Activated CD4-positive, alpha-beta T cell treated with anti-CD3 and anti-CD28 coated beads, Interleukin-2, Interleukin-6, amounts not matched to agents 100 ng/mL and 50 ng/mL, durations not matched to agents 16 hours and 8 hours (primary cell): Measurements from ENCODE around the gene TGDS.

Source experiments
- DNase-seq: peaks from one replicate; pipeline ENCODE4 v3.0.0-alpha.2; 2020

TGDS gene

DNA sequence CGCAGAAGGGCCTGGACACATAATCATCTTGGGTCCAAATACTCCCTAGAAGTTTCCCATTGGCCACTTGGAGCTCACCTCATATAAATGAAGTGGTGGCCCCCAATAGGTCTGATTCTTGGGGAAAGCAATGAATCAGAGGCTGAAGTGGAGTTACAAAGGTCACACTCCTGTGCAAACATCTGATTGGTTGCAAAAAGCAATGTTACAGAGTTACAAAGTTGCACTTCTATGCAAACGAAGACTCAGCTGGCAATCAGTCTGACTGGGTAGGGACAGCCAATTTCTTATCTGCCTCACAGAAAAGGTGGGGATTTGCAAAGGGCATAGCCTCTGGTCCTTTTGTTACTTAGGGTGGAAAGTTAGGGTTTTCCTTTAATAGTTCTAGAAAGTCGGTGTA lies 3.9 kb upstream of the TGDS start:
- no peak for DNase-seq

DNA sequence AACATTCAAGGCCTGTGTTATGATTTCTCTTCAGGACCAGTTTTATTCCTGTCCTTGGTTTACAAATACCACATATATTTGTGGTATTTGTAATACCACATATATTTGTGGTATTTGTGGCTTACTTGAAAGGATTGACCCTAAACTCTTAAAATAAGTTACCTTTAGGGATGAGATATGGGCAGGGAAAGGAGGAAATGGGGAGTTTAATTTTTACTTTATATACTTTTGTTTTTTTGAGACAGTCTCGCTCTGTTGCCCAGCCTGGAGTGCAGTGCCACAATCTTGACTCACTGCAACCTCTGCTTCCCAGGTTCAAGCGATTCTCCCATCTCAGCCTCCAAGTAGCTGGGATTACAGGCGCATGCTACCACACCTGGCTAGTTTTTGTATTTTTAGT lies 2.3 kb upstream of the TGDS start:
- DNase-seq, result no peak

GRCh38 chr13:94596575-94596971 lies 621 bp upstream of the TGDS start:
- no peak for DNase-seq

DNA sequence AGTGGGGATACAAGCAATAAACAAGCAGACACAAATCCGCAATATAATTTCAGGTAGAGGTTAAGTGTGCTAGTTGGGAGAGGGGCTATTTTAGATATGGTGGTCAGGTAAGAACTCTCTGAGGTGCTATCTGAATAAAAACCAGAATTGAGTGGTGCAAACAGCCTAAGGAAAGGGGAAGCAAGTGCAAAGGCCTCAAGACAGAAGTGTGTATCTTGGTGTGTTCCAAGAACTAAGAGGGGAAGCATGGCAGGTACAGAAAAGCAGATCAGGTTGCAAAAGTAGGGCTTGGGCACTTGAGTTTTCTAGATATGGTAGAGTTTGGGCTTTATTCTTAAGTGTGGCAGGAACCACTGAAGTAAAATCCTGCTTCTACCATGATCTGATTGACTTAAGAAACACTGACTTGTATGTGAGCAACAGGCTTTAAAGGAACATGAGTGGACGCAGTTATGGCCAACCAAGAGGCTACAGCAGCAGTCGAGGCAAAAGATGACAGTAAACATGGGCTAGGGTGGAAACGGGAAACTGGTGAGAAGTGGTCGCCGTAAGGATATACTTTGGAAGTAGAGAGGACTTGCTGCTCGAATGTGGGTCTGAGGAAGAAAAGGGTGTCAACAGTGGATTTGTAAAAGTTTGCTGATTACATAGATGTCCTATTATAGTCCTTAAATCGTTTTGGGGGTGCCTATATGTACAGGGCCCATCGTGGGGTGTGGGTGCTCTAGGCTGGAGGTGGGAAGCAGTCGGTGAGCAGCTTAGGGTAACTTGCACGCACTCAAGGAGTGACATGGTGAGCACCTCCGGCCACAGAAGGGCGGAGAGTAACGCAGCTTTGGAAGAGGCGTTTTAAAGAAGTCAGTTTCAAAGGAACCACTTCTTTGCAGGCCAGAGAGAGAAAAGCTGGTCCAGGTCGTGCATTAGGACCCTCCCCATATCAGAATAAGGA lies 677 bp downstream of the TGDS start:
- peak; percentile 39 for DNase-seq

DNA sequence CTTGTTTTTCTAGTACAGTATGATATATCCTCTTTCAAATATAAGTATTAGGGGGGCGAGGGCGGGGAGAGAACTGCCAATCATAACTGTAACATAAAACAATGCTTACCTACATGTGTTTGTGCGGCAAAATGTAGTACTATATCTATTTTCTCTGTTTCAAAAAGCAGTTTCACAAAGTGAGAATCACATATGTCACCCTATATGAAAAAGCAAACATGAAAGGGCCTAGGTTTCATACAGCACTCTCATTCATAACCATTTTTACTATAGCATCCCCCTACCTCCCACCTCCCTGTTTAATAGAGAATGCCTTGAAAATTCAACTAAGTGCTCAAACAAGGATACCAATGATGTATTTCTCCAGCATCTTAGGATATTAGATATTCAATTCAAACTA lies 5.2 kb downstream of the TGDS start:
- no peak for DNase-seq

GRCh38 chr13:94588541-94588940 lies 7.4 kb downstream of the TGDS start:
- DNase-seq, result no peak

DNA sequence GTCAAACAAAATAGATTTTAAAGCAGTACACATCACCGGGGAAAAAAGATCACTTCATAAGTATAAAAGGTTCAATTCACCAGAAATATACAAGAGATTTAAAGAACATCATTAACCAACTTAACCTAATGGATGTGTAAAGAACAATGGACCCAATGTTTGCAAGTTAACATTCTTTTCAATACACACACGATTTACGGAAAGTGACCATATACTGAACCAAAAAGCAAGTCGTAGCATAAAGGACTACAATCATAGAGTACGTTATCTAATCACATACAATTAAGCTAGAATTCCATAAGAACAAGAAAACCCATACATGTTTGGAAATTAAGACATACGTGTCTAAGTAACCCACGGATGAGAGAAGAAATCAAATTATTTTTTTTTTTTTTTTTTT lies 9.6 kb downstream of the TGDS start:
- DNase-seq, result no peak

- DNase-seq, result no peak
Measured at GRCh38 chr13:94585543-94586101, 10.3 kb downstream of the TGDS start.

GRCh38 chr13:94583926-94584325 lies 12.0 kb downstream of the TGDS start:
- no peak for DNase-seq

DNA sequence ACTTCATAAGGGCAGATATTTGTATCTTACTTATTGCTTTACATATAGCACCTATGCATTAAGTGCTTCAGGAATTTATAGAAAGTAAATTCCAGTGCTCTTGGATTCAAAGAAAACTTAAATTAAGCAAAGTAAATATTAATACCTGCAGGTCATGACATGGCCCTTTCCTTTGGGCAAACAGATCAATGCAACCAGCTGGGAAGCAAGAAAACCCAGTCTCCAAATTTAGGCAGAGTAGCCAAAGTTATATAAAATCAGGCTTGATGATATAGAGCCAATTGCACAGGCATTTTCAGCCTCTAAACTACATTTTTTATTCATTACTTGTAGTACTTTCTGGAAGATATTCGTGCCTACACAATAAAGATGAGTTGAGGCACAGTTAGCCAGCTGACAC lies 16.9 kb downstream of the TGDS start:
- no peak for DNase-seq

GRCh38 chr13:94569615-94570014 lies 26.3 kb downstream of the TGDS start:
- no peak for DNase-seq

GRCh38 chr13:94568443-94568842 lies 27.5 kb downstream of the TGDS start:
- DNase-seq, result no peak

GRCh38 chr13:94567581-94567980 lies 28.4 kb downstream of the TGDS start:
- DNase-seq, result no peak

- no peak for DNase-seq
Measured at GRCh38 chr13:94561126-94561525, 34.8 kb downstream of the TGDS start.

DNA sequence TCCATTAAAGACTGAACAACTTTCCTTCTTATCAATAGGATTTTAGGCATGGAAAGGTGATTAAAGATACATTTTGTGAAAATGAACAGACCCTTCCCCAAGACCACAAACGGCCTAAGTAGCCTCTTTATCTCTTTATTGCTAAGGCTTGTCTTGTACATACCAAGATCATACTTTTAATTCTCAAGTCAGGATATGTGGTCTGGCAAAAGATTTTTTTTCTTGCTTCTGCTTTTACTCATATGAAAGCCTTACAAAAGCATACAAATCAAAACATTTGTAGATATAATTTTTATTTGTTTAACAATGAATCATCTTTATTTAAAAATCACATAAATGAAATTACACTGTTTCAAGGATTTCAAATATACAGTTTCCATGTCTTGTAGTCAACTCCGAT lies 35.8 kb downstream of the TGDS start:
- DNase-seq, result no peak

GRCh38 chr13:94559222-94559795 lies 36.6 kb downstream of the TGDS start:
- DNase-seq, result no peak

GRCh38 chr13:94558716-94559115 lies 37.2 kb downstream of the TGDS start:
- DNase-seq, result peak; percentile 6

GRCh38 chr13:94557684-94558235 lies 38.2 kb downstream of the TGDS start:
- no peak for DNase-seq

GRCh38 chr13:94556621-94557020 lies 39.3 kb downstream of the TGDS start:
- no peak for DNase-seq

- no peak for DNase-seq
Measured at GRCh38 chr13:94556041-94556440, 39.9 kb downstream of the TGDS start.

- DNase-seq, result no peak
Measured at GRCh38 chr13:94553766-94554165, 42.2 kb downstream of the TGDS start.

DNA sequence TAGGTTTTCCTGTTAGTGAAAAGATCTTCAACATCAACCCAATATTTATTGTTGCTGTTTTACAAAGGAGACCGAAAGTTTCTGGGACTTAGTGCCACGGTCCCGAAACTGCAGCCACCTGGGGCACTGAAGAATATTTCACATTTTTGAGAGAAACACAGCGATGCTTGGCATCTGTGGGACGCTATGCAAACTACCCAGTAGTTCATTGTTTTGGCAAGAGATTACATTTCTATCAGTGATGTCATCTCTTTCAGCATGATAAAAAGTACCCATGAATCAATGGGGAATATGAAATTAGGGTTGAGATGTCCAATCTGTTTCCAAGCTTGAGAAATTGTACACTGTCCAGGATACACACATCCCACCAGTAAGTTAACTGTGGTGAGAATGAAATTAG lies 43.9 kb downstream of the TGDS start:
- DNase-seq, result no peak

DNA sequence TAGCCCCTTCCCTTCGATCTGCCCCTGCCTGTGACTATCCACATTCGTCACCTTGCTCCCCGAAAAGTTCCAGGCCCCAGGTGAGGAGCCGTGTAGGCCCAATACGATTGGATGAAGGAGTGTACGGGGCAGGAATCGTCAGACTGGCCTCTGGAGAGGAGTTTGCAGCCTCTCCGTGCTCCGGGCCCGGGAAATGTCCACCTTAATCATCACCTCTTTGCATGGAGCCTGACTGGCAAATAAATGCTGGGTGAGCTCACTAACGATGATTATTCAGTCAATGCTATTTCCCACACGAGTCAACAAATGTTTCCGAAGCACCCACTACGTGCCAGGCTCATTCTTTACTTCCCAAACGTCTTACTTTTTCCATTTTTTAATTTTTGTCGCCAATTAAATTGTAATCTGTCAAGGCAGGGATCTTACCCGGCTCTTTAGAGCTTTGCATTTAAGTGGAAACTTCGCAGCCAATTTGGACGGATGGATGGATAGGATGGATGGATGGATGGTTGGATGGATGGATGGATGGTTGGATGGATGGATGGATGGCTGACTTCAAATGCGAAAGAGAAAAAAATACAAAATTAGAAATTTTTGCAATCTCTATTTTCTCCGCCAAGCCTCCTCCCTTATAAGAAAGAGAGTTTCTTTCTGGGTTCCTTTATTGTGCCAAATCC lies 45.8 kb downstream of the TGDS start:
- no peak for DNase-seq
